Transverse colon (tissue), 4 donors: Measurements from ENCODE around the gene TATDN3. TPM values are rescaled to one million over a fixed set of nuclear protein-coding genes. Genes with fewer than 3 reads are reported as not detected.

Experiments used
- DNase-seq: peaks from one replicate; pipeline ENCODE4 v3.0.0-alpha.2; 2019
- H3K27ac ChIP-seq, 4 donors: fragments of 200-600 bp; sonication (generic); 2 replicates each; pipeline ENCODE4 v1.5.1; 2016 to 2018; ENCODE audit warnings: inconsistent platforms in 4 of 4
- H3K27me3 ChIP-seq: fragments of 200-600 bp; sonication (generic); 2 replicates; pipeline ENCODE4 v1.5.1; 2017; ENCODE audit warnings: inconsistent platforms
- H3K36me3 ChIP-seq, 4 donors: fragments of 200-600 bp; sonication (generic); 2 replicates each; pipeline ENCODE4 v1.5.1; 2017 to 2019; ENCODE audit warnings: inconsistent platforms in 4 of 4
- H3K4me1 ChIP-seq, 4 donors: fragments of 200-600 bp; sonication (generic); 2 replicates each; pipeline ENCODE4 v1.5.1; 2017 to 2020; ENCODE audit warnings: inconsistent platforms in 4 of 4
- H3K4me3 ChIP-seq, 4 donors: fragments of 200-600 bp; sonication (generic); 1 replicate in 1 of 4; 2 replicates in 3 of 4; pipeline versions ENCODE4 v1.5.1 to v1.6.1; 2017 to 2019; ENCODE audit warnings: inconsistent platforms in 4 of 4
- H3K9me3 ChIP-seq, 2 donors: fragments of 200-600 bp; sonication (generic); 2 replicates each; pipeline ENCODE4 v1.5.1; 2017 to 2019; ENCODE audit warnings: inconsistent platforms in 2 of 2
- EP300 ChIP-seq: sonication (generic); formaldehyde crosslinking; IDR thresholded peaks from one replicate; pipeline ENCODE4 v1.6.1; 2017; ENCODE audit warnings: antibody characterized with exemption, low read depth
- POLR2A ChIP-seq: fragments of 450-650 bp; IDR thresholded peaks from one replicate; pipeline ENCODE4 v1.6.1; 2016; ENCODE audit warnings: antibody characterized with exemption, mild to moderate bottlenecking, moderate library complexity
- POLR2AphosphoS5 ChIP-seq, 3 donors: sonication (generic); formaldehyde crosslinking; IDR thresholded peaks; one replicate each; pipeline ENCODE4 v1.6.1; 2016; ENCODE audit warnings: antibody characterized with exemption in 3 of 3
- WGBS, 2 donors: methylation state at CpG; one replicate each; pipeline ENCODE4 v1.1.5; 2018; ENCODE audit warnings: low coverage in 1 of 2; 5-methylcytosine and 5-hydroxymethylcytosine counted together
- in situ Hi-C, 4 donors: fragments of 200-750 bp; cut with MboI; loops; one replicate each; pipeline versions ENCODE4 v1.15.0 to v1.15.1; 2017; ENCODE audit warnings: low sequenced_read_pairs in 3 of 4, low pct_ligation_motif_present in 1 of 4, low pct_unique_long_range_greater_than_20kb in 1 of 4
- intact Hi-C: fragments of 100-400 bp; cut with DNase I; formaldehyde crosslinking; loops from one replicate; pipeline ENCODE4 v1.15.1; 2023; ENCODE audit warnings: low total_unique reads
- total RNA-seq, 4 donors: library from RNA; depleted of rRNA; stranded (reverse); fragments of >200 nt; gene quantifications; one replicate each; pipeline ENCODE4 v1.1.0, GENCODE V29; 2016
- TF ChIP-seq, protein P1 (sequence below), 5 experiments: fragments of 200-600 bp in 3 of 5; fragments of 450-650 bp in 2 of 5; sonication (generic) in 3 of 5; IDR thresholded peaks; 1 replicate in 2 of 5; 2 replicates in 3 of 5; pipeline ENCODE4 v1.5.1; 2016 to 2017; ENCODE audit warnings: antibody characterized with exemption in 5 of 5, inconsistent platforms in 3 of 5, mild to moderate bottlenecking in 2 of 5, moderate library complexity in 1 of 5

The TATDN3 gene
- total RNA-seq, 4 donors from 2014 or later, result 1.00 to 17.0 (median 4.6) TPM

DNA sequence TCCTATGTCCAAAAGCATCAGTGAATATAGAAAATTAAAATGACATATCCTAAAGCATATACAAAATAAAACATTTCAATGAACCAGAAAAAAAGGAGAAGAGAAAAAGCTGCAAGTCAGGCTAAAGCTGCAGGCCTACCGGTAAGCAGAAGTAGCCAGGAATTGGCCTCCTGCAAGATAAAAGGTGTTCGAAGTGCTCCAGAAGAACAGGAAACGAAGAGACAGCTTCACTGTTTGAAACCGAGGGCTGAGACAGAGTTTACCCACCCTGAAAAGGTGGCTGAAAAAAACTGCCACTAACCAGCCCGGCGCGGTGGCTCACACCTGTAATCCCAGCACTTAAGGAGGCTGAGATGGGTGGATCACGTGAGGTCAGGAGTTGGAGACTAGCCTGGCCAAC is 37.5 kb upstream of the TATDN3 start:
- H3K4me3 ChIP-seq, result no peak overlapping the region
- TF ChIP-seq POLR2AphosphoS5 (IDR thresholded peaks at IDR 0.05), result no peak
- TF ChIP-seq EP300, result no peak
- TF ChIP-seq POLR2A, result no peak
- TF ChIP-seq, protein P1, sequence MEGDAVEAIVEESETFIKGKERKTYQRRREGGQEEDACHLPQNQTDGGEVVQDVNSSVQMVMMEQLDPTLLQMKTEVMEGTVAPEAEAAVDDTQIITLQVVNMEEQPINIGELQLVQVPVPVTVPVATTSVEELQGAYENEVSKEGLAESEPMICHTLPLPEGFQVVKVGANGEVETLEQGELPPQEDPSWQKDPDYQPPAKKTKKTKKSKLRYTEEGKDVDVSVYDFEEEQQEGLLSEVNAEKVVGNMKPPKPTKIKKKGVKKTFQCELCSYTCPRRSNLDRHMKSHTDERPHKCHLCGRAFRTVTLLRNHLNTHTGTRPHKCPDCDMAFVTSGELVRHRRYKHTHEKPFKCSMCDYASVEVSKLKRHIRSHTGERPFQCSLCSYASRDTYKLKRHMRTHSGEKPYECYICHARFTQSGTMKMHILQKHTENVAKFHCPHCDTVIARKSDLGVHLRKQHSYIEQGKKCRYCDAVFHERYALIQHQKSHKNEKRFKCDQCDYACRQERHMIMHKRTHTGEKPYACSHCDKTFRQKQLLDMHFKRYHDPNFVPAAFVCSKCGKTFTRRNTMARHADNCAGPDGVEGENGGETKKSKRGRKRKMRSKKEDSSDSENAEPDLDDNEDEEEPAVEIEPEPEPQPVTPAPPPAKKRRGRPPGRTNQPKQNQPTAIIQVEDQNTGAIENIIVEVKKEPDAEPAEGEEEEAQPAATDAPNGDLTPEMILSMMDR (IDR thresholded peaks at IDR 0.05), result no peak
- no peak for DNase-seq
- H3K36me3 ChIP-seq, result no peaks in the 10 kb centered on the region
- no peaks in the 10 kb centered on the region for H3K9me3 ChIP-seq
- 67 to 95% methylated on average over 3 to 8 of the region's 8 CpGs for WGBS, 2 donors
- intact Hi-C loops (no loop called here), in situ Hi-C loops (loop anchor here in 2 of 4 donors (25.0 kb wide), 2 partner anchors 92 to 267 kb away; no protein-coding TSS in a partner anchor)
- peak overlapping the region in 1 of 4 donors; percentile 34 for H3K27ac ChIP-seq
- peaks cover 0 to 36% (median 9%) of the 10 kb centered on the region in 4 donors for H3K4me1 ChIP-seq
- no peaks in the 10 kb centered on the region for H3K27me3 ChIP-seq

DNA sequence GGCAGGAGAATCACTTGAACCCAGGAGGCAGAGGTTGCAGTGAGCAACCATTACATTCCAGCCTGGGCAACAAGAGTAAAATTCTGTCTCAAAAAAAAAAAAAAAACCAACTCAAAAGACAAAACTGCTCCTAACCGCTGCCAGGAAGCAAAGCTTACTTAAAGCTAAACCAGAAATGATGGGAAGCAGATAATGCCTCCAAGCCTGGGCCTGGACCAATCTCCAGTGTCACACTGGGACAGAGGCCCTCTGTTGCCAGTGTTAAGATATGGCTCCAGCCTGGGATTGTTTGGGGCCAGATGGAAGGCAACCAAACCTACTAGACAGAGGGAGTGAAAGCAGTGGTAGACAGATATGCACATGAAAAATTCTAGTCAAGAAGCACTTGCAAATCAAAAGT is 37.0 kb upstream of the TATDN3 start:
- DNase-seq, result no peak
- Histone ChIP-seq H3K27me3 (no peaks in the 10 kb centered on the region), H3K36me3 (no peaks in the 10 kb centered on the region), H3K4me3 (no peak overlapping the region), H3K9me3 (no peaks in the 10 kb centered on the region), H3K27ac (no peak overlapping the region), H3K4me1 (peaks cover 0 to 34% (median 9%) of the 10 kb centered on the region in 4 donors)
- intact Hi-C loops (no loop called here), in situ Hi-C loops (loop anchor here in 2 of 4 donors (25.0 kb wide), 2 partner anchors 92 to 267 kb away; no protein-coding TSS in a partner anchor)
- no peak for TF ChIP-seq POLR2AphosphoS5 (IDR thresholded peaks at IDR 0.05)
- TF ChIP-seq, protein P1 (IDR thresholded peaks at IDR 0.05), result no peak
- TF ChIP-seq EP300, result no peak
- TF ChIP-seq POLR2A, result no peak
- 44% methylated on average over 1 of the region's 1 CpG; no CpG with 5 or more reads in 1 of the 2 donors for WGBS, 2 donors

DNA sequence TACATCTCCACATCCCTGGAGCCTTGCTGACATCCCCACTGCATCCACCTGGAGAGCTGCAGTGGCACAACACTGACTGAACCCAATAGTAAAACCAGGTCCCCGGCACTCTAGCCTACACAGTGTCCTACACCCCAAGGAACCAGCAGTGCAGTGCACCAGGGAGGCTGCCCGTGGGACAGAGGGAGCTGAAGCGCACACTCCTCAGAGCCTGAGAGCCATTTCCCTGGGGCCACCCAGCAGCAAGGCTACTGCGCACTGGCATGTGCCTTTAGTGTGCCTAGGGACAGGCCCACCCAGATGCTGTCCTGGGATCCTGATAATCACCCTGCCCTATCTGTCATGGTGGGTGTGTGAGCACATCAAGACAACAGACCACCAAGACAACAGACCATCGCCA is 32.0 kb upstream of the TATDN3 start:
- no peaks in the 10 kb centered on the region for H3K36me3 ChIP-seq
- no peaks in the 10 kb centered on the region for H3K9me3 ChIP-seq
- in situ Hi-C loops (loop anchor here in 2 of 4 donors (25.0 kb wide), 2 partner anchors 97 to 272 kb away; no protein-coding TSS in a partner anchor), intact Hi-C loops (no loop called here)
- H3K27ac ChIP-seq, result no peak overlapping the region
- DNase-seq, result no peak
- TF ChIP-seq POLR2A (no peak), EP300 (no peak), POLR2AphosphoS5 (IDR thresholded peaks at IDR 0.05) (no peak)
- TF ChIP-seq, protein P1 (IDR thresholded peaks at IDR 0.05), result no peak
- peaks cover 0 to 6% (median 1%) of the 10 kb centered on the region in 4 donors for H3K4me1 ChIP-seq
- no peak overlapping the region for H3K4me3 ChIP-seq
- no peaks in the 10 kb centered on the region for H3K27me3 ChIP-seq
- 96% methylated on average over 4 of the region's 5 CpGs; no CpG with 5 or more reads in 1 of the 2 donors for WGBS, 2 donors

DNA sequence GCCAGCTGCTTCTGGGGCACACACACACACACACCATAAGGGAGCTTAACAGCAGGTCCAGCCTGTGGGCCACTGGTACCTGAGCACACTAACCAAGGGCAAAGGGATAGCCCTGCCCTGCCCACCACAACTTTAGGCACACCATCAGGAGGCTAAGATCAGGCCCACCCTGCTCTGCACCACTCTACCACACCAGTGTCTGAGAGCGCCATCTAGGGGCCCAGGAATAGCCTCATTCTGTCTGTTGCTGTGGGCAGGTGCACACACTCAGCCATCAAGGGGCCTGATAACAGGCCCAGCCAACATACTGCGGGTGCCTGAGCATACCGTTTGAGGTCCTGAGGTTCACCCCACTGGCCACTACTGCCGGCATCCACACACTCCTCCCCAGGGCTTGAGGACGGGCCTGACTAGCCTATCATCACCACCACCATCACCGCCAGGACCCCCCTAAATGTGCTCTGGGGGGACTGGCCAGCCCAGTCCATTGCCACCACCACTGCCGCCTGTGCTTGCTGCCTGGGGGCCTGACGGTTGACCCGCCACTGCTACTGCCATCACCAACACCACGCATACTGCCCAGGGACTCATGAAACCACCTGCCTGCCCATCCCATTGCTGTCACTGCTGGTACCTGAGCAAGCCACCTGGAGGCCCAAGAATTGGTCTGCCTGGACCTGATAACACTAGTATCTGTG is 31.4 kb upstream of the TATDN3 start:
- peaks cover 0 to under 1% (median 0%) of the 10 kb centered on the region in 4 donors for H3K4me1 ChIP-seq
- H3K4me3 ChIP-seq, result no peak overlapping the region
- no peaks in the 10 kb centered on the region for H3K9me3 ChIP-seq
- intact Hi-C loops, result no loop called here
- no peaks in the 10 kb centered on the region for H3K27me3 ChIP-seq
- no peak for TF ChIP-seq EP300
- TF ChIP-seq, protein P1 (IDR thresholded peaks at IDR 0.05), result peak in 2 of 5 experiments; percentile 6 to 23
- peak; percentile 21 for DNase-seq
- in situ Hi-C loops, result loop anchor here in 2 of 4 donors (25.0 kb wide), 2 partner anchors 98 to 273 kb away; no protein-coding TSS in a partner anchor
- no peaks in the 10 kb centered on the region for H3K36me3 ChIP-seq
- no peak overlapping the region for H3K27ac ChIP-seq
- 95% methylated on average over 10 of the region's 10 CpGs; no CpG with 5 or more reads in 1 of the 2 donors for WGBS, 2 donors
